ENCODE results near the gene ADAM19. TPM values are rescaled to one million over a fixed set of nuclear protein-coding genes. Genes with fewer than 3 reads are reported as not detected.

ADAM19 gene
- total RNA-seq, 2 experiments from 2014 or later = 118 to 127 TPM

GRCh38 chr5:157543825-157544622 is 31.6 kb downstream of the ADAM19 start:
- peak; percentile 22 for DNase-seq
- H3K9me3 Mint-ChIP-seq = peaks cover 1% of the 10 kb centered on the region
- ChIA-PET POLR2A (no interaction called here), CTCF (interaction anchor here (0.6 to 1.3 kb wide), 4 partner anchors 10 to 186 kb away, joined by 3 to 4 read pairs (median 3); no protein-coding TSS in a partner anchor)
- H3K27ac Mint-ChIP-seq = peak overlapping the region; percentile 84
- H3K27me3 Mint-ChIP-seq = no peaks in the 10 kb centered on the region
- peaks cover 100% of the 10 kb centered on the region for H3K4me1 Mint-ChIP-seq
- H3K4me3 Mint-ChIP-seq = peak overlapping the region; percentile 46
- peaks cover 61% of the 10 kb centered on the region for H3K36me3 Mint-ChIP-seq (ENCODE audit: low read depth)

- ChIA-PET POLR2A (no interaction called here), CTCF (interaction anchor here (0.9 to 1.9 kb wide), 10 partner anchors 9 to 179 kb away, joined by 3 to 8 read pairs (median 4); no protein-coding TSS in a partner anchor)
- no peak for DNase-seq
- H3K4me3 Mint-ChIP-seq = no peak overlapping the region
- H3K9me3 Mint-ChIP-seq = no peaks in the 10 kb centered on the region
- H3K27ac Mint-ChIP-seq = peak overlapping the region; percentile 84
- no peaks in the 10 kb centered on the region for H3K27me3 Mint-ChIP-seq
- H3K4me1 Mint-ChIP-seq = peaks cover 99% of the 10 kb centered on the region
- H3K36me3 Mint-ChIP-seq (ENCODE audit: low read depth) = peaks cover 53% of the 10 kb centered on the region
These were observed 33.1 kb downstream of the ADAM19 start for GRCh38 chr5:157542282-157543000.

GRCh38 chr5:157541447-157542118 is 34.0 kb downstream of the ADAM19 start:
- peak overlapping the region; percentile 40 for H3K4me3 Mint-ChIP-seq
- no peaks in the 10 kb centered on the region for H3K9me3 Mint-ChIP-seq
- H3K36me3 Mint-ChIP-seq (ENCODE audit: low read depth) = peaks cover 54% of the 10 kb centered on the region
- H3K4me1 Mint-ChIP-seq = peaks cover 96% of the 10 kb centered on the region
- ChIA-PET CTCF (interaction anchor here (0.8 to 1.9 kb wide), 7 partner anchors 10 to 180 kb away, joined by 4 to 8 read pairs (median 5); no protein-coding TSS in a partner anchor), POLR2A (interaction anchor here (0.8 kb wide), 1 partner anchor 456 kb away, joined by 4 read pairs; no protein-coding TSS in a partner anchor)
- H3K27me3 Mint-ChIP-seq = no peaks in the 10 kb centered on the region
- peak overlapping the region; percentile 84 for H3K27ac Mint-ChIP-seq
- peak; percentile 48 for DNase-seq

- peak overlapping the region; percentile 84 for H3K27ac Mint-ChIP-seq
- no peaks in the 10 kb centered on the region for H3K9me3 Mint-ChIP-seq
- POLR2A ChIA-PET = no interaction called here
- no peaks in the 10 kb centered on the region for H3K27me3 Mint-ChIP-seq
- peaks cover 90% of the 10 kb centered on the region for H3K4me1 Mint-ChIP-seq
- peaks cover 55% of the 10 kb centered on the region for H3K36me3 Mint-ChIP-seq (ENCODE audit: low read depth)
- H3K4me3 Mint-ChIP-seq = peak overlapping the region; percentile 40
- CTCF ChIA-PET = interaction anchor here (0.8 to 1.9 kb wide), 8 partner anchors 11 to 181 kb away, joined by 3 to 8 read pairs (median 5); no protein-coding TSS in a partner anchor
- DNase-seq = peak; percentile 64
These were observed 34.7 kb downstream of the ADAM19 start for GRCh38 chr5:157540707-157541446.

GRCh38 chr5:157540124-157540523 is 35.5 kb downstream of the ADAM19 start:
- CTCF ChIA-PET = interaction anchor here (1.0 to 1.8 kb wide), 4 partner anchors 9 to 178 kb away, joined by 3 to 6 read pairs (median 3); no protein-coding TSS in a partner anchor
- peaks cover 56% of the 10 kb centered on the region for H3K36me3 Mint-ChIP-seq (ENCODE audit: low read depth)

GRCh38 chr5:157539503-157540022 is 36.0 kb downstream of the ADAM19 start:
- H3K4me3 Mint-ChIP-seq = peak overlapping the region; percentile 25
- peaks cover 58% of the 10 kb centered on the region for H3K36me3 Mint-ChIP-seq (ENCODE audit: low read depth)
- H3K9me3 Mint-ChIP-seq = no peaks in the 10 kb centered on the region
- POLR2A ChIA-PET = no interaction called here
- DNase-seq = no peak
- peaks cover 83% of the 10 kb centered on the region for H3K4me1 Mint-ChIP-seq
- CTCF ChIA-PET = interaction anchor here (0.6 to 1.8 kb wide), 5 partner anchors 9 to 208 kb away, joined by 3 to 6 read pairs (median 3); no protein-coding TSS in a partner anchor
- H3K27me3 Mint-ChIP-seq = no peaks in the 10 kb centered on the region
- H3K27ac Mint-ChIP-seq = peak overlapping the region; percentile 84

More at GRCh38 chr5:157540124-157540523, 35.5 kb downstream of the ADAM19 start:
- peaks cover 89% of the 10 kb centered on the region for H3K4me1 Mint-ChIP-seq
- H3K4me3 Mint-ChIP-seq = peak overlapping the region; percentile 40
- H3K9me3 Mint-ChIP-seq = no peaks in the 10 kb centered on the region
- peak overlapping the region; percentile 84 for H3K27ac Mint-ChIP-seq
- no peak for DNase-seq
- POLR2A ChIA-PET = no interaction called here
- no peaks in the 10 kb centered on the region for H3K27me3 Mint-ChIP-seq

- Mint-ChIP-seq H3K27ac (peak overlapping the region; percentile 84), H3K36me3 (ENCODE audit: low read depth) (peaks cover 56% of the 10 kb centered on the region), H3K4me1 (peaks cover 73% of the 10 kb centered on the region), H3K4me3 (no peak overlapping the region), H3K9me3 (no peaks in the 10 kb centered on the region), H3K27me3 (no peaks in the 10 kb centered on the region)
- DNase-seq = no peak
- ChIA-PET POLR2A (no interaction called here), CTCF (no interaction called here)
These were observed 37.3 kb downstream of the ADAM19 start for GRCh38 chr5:157538311-157538710.

GRCh38 chr5:157535042-157535865 is 40.3 kb downstream of the ADAM19 start:
- peaks cover 53% of the 10 kb centered on the region for H3K4me1 Mint-ChIP-seq
- peaks cover 80% of the 10 kb centered on the region for H3K36me3 Mint-ChIP-seq (ENCODE audit: low read depth)
- POLR2A ChIA-PET = no interaction called here
- no peak overlapping the region for H3K4me3 Mint-ChIP-seq
- H3K27ac Mint-ChIP-seq = no peak overlapping the region
- no peaks in the 10 kb centered on the region for H3K9me3 Mint-ChIP-seq
- DNase-seq = no peak
- H3K27me3 Mint-ChIP-seq = no peaks in the 10 kb centered on the region
- CTCF ChIA-PET = interaction anchor here (0.7 to 2.1 kb wide), 2 partner anchors 28 to 33 kb away, joined by 4 to 5 read pairs; no protein-coding TSS in a partner anchor

GRCh38 chr5:157533011-157533481 is 42.5 kb downstream of the ADAM19 start:
- Mint-ChIP-seq H3K4me3 (no peak overlapping the region), H3K4me1 (peaks cover 52% of the 10 kb centered on the region), H3K9me3 (no peaks in the 10 kb centered on the region), H3K27ac (no peak overlapping the region), H3K36me3 (ENCODE audit: low read depth) (peaks cover 90% of the 10 kb centered on the region), H3K27me3 (no peaks in the 10 kb centered on the region)
- ChIA-PET POLR2A (no interaction called here), CTCF (interaction anchor here (1.0 to 1.8 kb wide), 4 partner anchors 10 to 210 kb away, joined by 3 to 4 read pairs (median 4); no protein-coding TSS in a partner anchor)
- no peak for DNase-seq

- H3K27ac Mint-ChIP-seq = no peak overlapping the region
- CTCF ChIA-PET = interaction anchor here (1.0 to 1.8 kb wide), 5 partner anchors 9 to 211 kb away, joined by 3 to 4 read pairs (median 4); no protein-coding TSS in a partner anchor
- H3K4me1 Mint-ChIP-seq = peaks cover 53% of the 10 kb centered on the region
These were observed 43.6 kb downstream of the ADAM19 start for GRCh38 chr5:157532022-157532421.

More at GRCh38 chr5:157532022-157532421, 43.6 kb downstream of the ADAM19 start:
- Mint-ChIP-seq H3K9me3 (no peaks in the 10 kb centered on the region), H3K36me3 (ENCODE audit: low read depth) (peaks cover 92% of the 10 kb centered on the region), H3K27me3 (no peaks in the 10 kb centered on the region), H3K4me3 (no peak overlapping the region)
- POLR2A ChIA-PET = no interaction called here
- no peak for DNase-seq

Data from activated CD4-positive, alpha-beta T cell treated with anti-CD3 and anti-CD28 coated beads, Interleukin-2, amount 10 ng/mL, durations not matched to agents 7 days and 5 days (primary cell).